ENCODE data around the gene SHISAL2A. TPM values are rescaled to one million over a fixed set of nuclear protein-coding genes. Genes with fewer than 3 reads are reported as not detected.

Gene SHISAL2A
- total RNA-seq, 1 donor from 2014 or later: not detected

DNA sequence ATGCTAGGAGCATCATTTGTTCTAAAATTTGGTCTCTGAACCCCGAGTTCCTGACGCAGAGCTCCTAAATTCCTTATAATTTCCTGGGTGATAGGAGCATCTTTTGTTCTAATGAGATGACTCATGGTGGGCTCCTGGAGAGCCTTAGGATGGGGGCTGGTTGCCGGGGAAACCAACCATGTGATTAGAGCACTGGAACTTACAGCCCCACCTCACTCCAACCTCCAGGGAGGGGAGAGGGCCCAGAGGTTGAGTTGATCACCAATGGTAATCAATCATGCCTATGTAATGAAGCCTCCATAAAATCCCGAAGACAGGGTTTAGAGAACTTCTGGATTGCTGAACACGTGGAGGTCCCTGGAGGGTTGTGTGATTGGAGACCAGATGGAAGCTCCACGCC, 7.7 kb downstream of the SHISAL2A start:
- DNase-seq (ENCODE audit: low read depth) (no peak), FAIRE-seq (no peak)
- Histone ChIP-seq H3K4me3 (ENCODE audit: low read depth, low read length) (no peak overlapping the region), H3K27me3 (ENCODE audit: control insufficient read depth, insufficient read depth, low read length) (no peaks in the 10 kb centered on the region), H3K36me3 (ENCODE audit: control insufficient read depth, insufficient read depth, low read length) (no peaks in the 10 kb centered on the region)
- TF ChIP-seq, protein P1, sequence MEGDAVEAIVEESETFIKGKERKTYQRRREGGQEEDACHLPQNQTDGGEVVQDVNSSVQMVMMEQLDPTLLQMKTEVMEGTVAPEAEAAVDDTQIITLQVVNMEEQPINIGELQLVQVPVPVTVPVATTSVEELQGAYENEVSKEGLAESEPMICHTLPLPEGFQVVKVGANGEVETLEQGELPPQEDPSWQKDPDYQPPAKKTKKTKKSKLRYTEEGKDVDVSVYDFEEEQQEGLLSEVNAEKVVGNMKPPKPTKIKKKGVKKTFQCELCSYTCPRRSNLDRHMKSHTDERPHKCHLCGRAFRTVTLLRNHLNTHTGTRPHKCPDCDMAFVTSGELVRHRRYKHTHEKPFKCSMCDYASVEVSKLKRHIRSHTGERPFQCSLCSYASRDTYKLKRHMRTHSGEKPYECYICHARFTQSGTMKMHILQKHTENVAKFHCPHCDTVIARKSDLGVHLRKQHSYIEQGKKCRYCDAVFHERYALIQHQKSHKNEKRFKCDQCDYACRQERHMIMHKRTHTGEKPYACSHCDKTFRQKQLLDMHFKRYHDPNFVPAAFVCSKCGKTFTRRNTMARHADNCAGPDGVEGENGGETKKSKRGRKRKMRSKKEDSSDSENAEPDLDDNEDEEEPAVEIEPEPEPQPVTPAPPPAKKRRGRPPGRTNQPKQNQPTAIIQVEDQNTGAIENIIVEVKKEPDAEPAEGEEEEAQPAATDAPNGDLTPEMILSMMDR (IDR thresholded peaks at IDR 0.05; ENCODE audit: insufficient read depth, low read length, severe bottlenecking): no peak

DNA sequence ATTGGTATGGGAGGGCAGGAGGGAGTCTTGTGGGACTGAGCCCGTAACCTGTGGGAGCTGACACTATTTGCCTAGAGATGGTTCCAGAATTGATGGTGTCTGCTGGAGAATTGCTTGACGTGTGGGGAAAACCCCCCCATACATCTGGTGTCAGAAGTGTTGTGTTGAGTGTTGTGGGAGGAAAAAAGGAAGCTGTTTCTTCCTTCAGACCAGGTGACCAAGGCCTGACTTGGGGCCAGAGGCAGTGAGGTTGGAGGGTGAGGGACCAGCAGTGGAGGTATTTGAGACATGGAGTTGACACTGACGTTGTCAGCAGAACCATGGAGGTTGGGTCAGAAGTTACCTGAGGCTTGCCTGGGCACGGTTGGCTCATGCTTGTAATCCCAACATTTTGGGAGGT, 8.3 kb downstream of the SHISAL2A start:
- Histone ChIP-seq H3K4me3 (ENCODE audit: low read depth, low read length) (no peak overlapping the region), H3K36me3 (ENCODE audit: control insufficient read depth, insufficient read depth, low read length) (no peaks in the 10 kb centered on the region), H3K27me3 (ENCODE audit: control insufficient read depth, insufficient read depth, low read length) (no peaks in the 10 kb centered on the region)
- DNase-seq (ENCODE audit: low read depth) (no peak), FAIRE-seq (no peak)
- TF ChIP-seq, protein P1 (IDR thresholded peaks at IDR 0.05; ENCODE audit: insufficient read depth, low read length, severe bottlenecking): no peak

- FAIRE-seq: no peak
Measured at GRCh38 chr1:52645261-52645660, 12.3 kb downstream of the SHISAL2A start.

DNA sequence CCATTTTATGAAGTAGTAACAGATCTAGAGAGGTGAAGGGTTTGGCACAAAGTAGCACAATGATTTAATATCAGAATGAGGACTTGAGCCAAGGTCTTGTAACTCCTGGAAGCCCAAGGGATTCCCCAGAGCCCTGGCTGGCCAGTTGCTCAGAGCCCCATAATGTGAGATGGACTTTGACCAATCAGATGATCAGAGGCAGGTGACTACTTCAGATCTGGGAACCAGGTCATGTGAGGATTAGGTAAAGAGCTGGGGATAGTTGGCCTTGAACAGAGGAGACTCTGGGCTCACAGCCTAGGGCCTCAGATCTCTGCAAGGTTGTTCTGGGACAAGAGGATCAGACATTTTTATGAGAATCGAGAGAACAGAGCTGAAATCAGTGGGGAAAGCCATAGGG, 18.9 kb downstream of the SHISAL2A start:
- FAIRE-seq: no peak
- no peak for DNase-seq (ENCODE audit: low read depth)

More at GRCh38 chr1:52645261-52645660, 12.3 kb downstream of the SHISAL2A start:
- no peak overlapping the region for H3K4me3 ChIP-seq (ENCODE audit: low read depth, low read length)
- no peaks in the 10 kb centered on the region for H3K27me3 ChIP-seq (ENCODE audit: control insufficient read depth, insufficient read depth, low read length)
- TF ChIP-seq, protein P1 (IDR thresholded peaks at IDR 0.05; ENCODE audit: insufficient read depth, low read length, severe bottlenecking): no peak
- no peak for DNase-seq (ENCODE audit: low read depth)
- H3K36me3 ChIP-seq (ENCODE audit: control insufficient read depth, insufficient read depth, low read length): no peaks in the 10 kb centered on the region

GRCh38 chr1:52653207-52653849, 20.4 kb downstream of the SHISAL2A start:
- DNase-seq (ENCODE audit: low read depth): no peak
- no peaks in the 10 kb centered on the region for H3K36me3 ChIP-seq (ENCODE audit: control insufficient read depth, insufficient read depth, low read length)
- no peaks in the 10 kb centered on the region for H3K27me3 ChIP-seq (ENCODE audit: control insufficient read depth, insufficient read depth, low read length)
- TF ChIP-seq, protein P1 (IDR thresholded peaks at IDR 0.05; ENCODE audit: insufficient read depth, low read length, severe bottlenecking): no peak
- FAIRE-seq: no peak
- H3K4me3 ChIP-seq (ENCODE audit: low read depth, low read length): no peak overlapping the region

More for the DNA sequence above, 18.9 kb downstream of the SHISAL2A start:
- Histone ChIP-seq H3K4me3 (ENCODE audit: low read depth, low read length) (no peak overlapping the region), H3K27me3 (ENCODE audit: control insufficient read depth, insufficient read depth, low read length) (no peaks in the 10 kb centered on the region), H3K36me3 (ENCODE audit: control insufficient read depth, insufficient read depth, low read length) (no peaks in the 10 kb centered on the region)
- TF ChIP-seq, protein P1 (IDR thresholded peaks at IDR 0.05; ENCODE audit: insufficient read depth, low read length, severe bottlenecking): no peak

GRCh38 chr1:52654063-52654462, 21.1 kb downstream of the SHISAL2A start:
- H3K4me3 ChIP-seq (ENCODE audit: low read depth, low read length): no peak overlapping the region
- no peaks in the 10 kb centered on the region for H3K27me3 ChIP-seq (ENCODE audit: control insufficient read depth, insufficient read depth, low read length)
- DNase-seq (ENCODE audit: low read depth) (no peak), FAIRE-seq (no peak)
- TF ChIP-seq, protein P1 (IDR thresholded peaks at IDR 0.05; ENCODE audit: insufficient read depth, low read length, severe bottlenecking): no peak
- H3K36me3 ChIP-seq (ENCODE audit: control insufficient read depth, insufficient read depth, low read length): no peaks in the 10 kb centered on the region

Measured in bronchial epithelial cell (primary cell).